Stimulated activated CD4-positive, alpha-beta T cell treated with anti-CD3 and anti-CD28 coated beads, Interleukin-4, amount 100 ng/mL, for 48 hours (primary cell): ENCODE results near the gene DPP6.
"Not testable (repeated sequence)": the region's sequence is repeated elsewhere in the genome, so short reads cannot be mapped to it uniquely, and the experiment has no call there.

ENCODE experiments used
- DNase-seq, 2 donors: peaks; one replicate each; pipeline ENCODE4 v3.0.0-alpha.2; 2020; ENCODE audit warnings: low read depth in 2 of 2

Gene DPP6

GRCh38 chr7:154051643-154052529 is at the start of gene DPP6:
TSS of gene DPP6 (plus strand) at chr7:154052398.
- not testable (repeated sequence) for DNase-seq

- not testable (repeated sequence) for DNase-seq
Observed at GRCh38 chr7:154009423-154009911, 42.7 kb upstream of the DPP6 start.

- DNase-seq = not testable (repeated sequence)
Observed at GRCh38 chr7:154010726-154011568, 41.3 kb upstream of the DPP6 start.

GRCh38 chr7:154012800-154013199 is 39.4 kb upstream of the DPP6 start:
- not testable (repeated sequence) for DNase-seq

- not testable (repeated sequence) for DNase-seq
Observed at GRCh38 chr7:154015636-154016035, 36.6 kb upstream of the DPP6 start.

- DNase-seq = not testable (repeated sequence)
Observed at GRCh38 chr7:154018354-154018753, 33.8 kb upstream of the DPP6 start.

- not testable (repeated sequence) for DNase-seq
Observed at GRCh38 chr7:154027805-154028204, 24.4 kb upstream of the DPP6 start.

GRCh38 chr7:154030476-154031080 is 21.6 kb upstream of the DPP6 start:
- DNase-seq = not testable (repeated sequence)

- peak in 1 of 2 donors; percentile 31 for DNase-seq
Observed at GRCh38 chr7:154039466-154040165, 12.6 kb upstream of the DPP6 start.

- not testable (repeated sequence) for DNase-seq
Observed at GRCh38 chr7:154050394-154050793, 1.8 kb upstream of the DPP6 start.

- DNase-seq = not testable (repeated sequence)
Observed at GRCh38 chr7:154051006-154051642, 1.1 kb upstream of the DPP6 start.

- DNase-seq = not testable (repeated sequence)
Observed at GRCh38 chr7:154052530-154053252, 493 bp downstream of the DPP6 start.

GRCh38 chr7:154053466-154054312 is 1.5 kb downstream of the DPP6 start:
- DNase-seq = not testable (repeated sequence)

GRCh38 chr7:154054664-154055063 is 2.5 kb downstream of the DPP6 start:
- not testable (repeated sequence) for DNase-seq

GRCh38 chr7:154055491-154056106 is 3.4 kb downstream of the DPP6 start:
- peak in 1 of 2 donors; percentile 8 for DNase-seq

- not testable (repeated sequence) for DNase-seq
Observed at GRCh38 chr7:154058783-154059182, 6.6 kb downstream of the DPP6 start.

GRCh38 chr7:154060551-154060950 is 8.4 kb downstream of the DPP6 start:
- DNase-seq = not testable (repeated sequence)

GRCh38 chr7:154071833-154072232 is 19.6 kb downstream of the DPP6 start:
- DNase-seq = not testable (repeated sequence)
